ENCODE measurements around the gene FBXO10. TPM values are rescaled to one million over a fixed set of nuclear protein-coding genes. Genes with fewer than 3 reads are reported as not detected.

The FBXO10 gene
- total and polyA plus RNA-seq, 2 experiments from 2014 or later = 3.4 to 13.4 TPM

- peaks cover 31% of the 10 kb centered on the region for H3K36me3 Mint-ChIP-seq (ENCODE audit: low read depth)
- H3K27ac Mint-ChIP-seq = no peak overlapping the region
- peaks cover 29% of the 10 kb centered on the region for H3K9me3 Mint-ChIP-seq
- peaks cover 33% of the 10 kb centered on the region for H3K4me1 Mint-ChIP-seq
- Histone ChIP-seq H3K9me2 (ENCODE audit: insufficient read depth) (no peaks in the 10 kb centered on the region), H3K27ac (ENCODE audit: low read depth) (no peak overlapping the region), H3F3A (replicated peaks; ENCODE audit: low read depth) (no peaks in the 10 kb centered on the region), H2AFZ (no peak overlapping the region), H3K4me3 (no peak overlapping the region), H3K27me3 (ENCODE audit: insufficient read depth) (no peaks in the 10 kb centered on the region), H4K20me1 (replicated peaks; ENCODE audit: insufficient read depth) (0 out of 2 replicates have a peak, but pooled peaks cover 3% of the 10 kb centered on the region), H3K36me3 (ENCODE audit: insufficient read depth) (no peaks in the 10 kb centered on the region; the same call in 1 of the 2 replicates), H3K79me2 (replicated peaks; ENCODE audit: insufficient read depth) (peaks cover 9% of the 10 kb centered on the region), H3K4me1 (ENCODE audit: insufficient read depth) (peaks cover 17% of the 10 kb centered on the region), H3K4me2 (no peak overlapping the region)
- ATAC-seq = no peak
- H3K4me3 Mint-ChIP-seq = no peak overlapping the region
- DNase-seq (ENCODE audit: low spot score) = no peak
- peaks cover 9% of the 10 kb centered on the region for H3K27me3 Mint-ChIP-seq (ENCODE audit: insufficient read depth, low read depth, poor library complexity)
- no peak for TF ChIP-seq EZH2 (IDR thresholded peaks at IDR 0.05; ENCODE audit: low read depth, unreplicated experiment)
- TF ChIP-seq JUNB (IDR thresholded peaks at IDR 0.05; ENCODE audit: unreplicated experiment) = no peak
- no peak for TF ChIP-seq CTCF (conservative IDR thresholded peaks at IDR 0.05; ENCODE audit: low read depth in 2 of 2)
- no peak for TF ChIP-seq REST (IDR thresholded peaks at IDR 0.05; ENCODE audit: unreplicated experiment)
- TF ChIP-seq CREB1 (CRISPR knock-in tag; IDR thresholded peaks at IDR 0.05; ENCODE audit: low read depth) = no peak
- TF ChIP-seq NANOG (IDR thresholded peaks at IDR 0.05; ENCODE audit: borderline replicate concordance) = no peak
- TF ChIP-seq ETS1 (IDR thresholded peaks at IDR 0.05) = no peak
- TF ChIP-seq ZNF114 (CRISPR knock-in tag; IDR thresholded peaks at IDR 0.05) = no peak
- no peak for TF ChIP-seq STAT1 (IDR thresholded peaks at IDR 0.05; ENCODE audit: unreplicated experiment)
- TF ChIP-seq ZNF462 (CRISPR knock-in tag; IDR thresholded peaks at IDR 0.05) = no peak
- no peak for TF ChIP-seq POLR2AphosphoS5 (IDR thresholded peaks at IDR 0.05; ENCODE audit: low read depth)
- no peak for TF ChIP-seq ZNF331 (CRISPR knock-in tag; IDR thresholded peaks at IDR 0.05; ENCODE audit: low read depth)
- no peak for TF ChIP-seq EZH2phosphoT487 (IDR thresholded peaks at IDR 0.05; ENCODE audit: unreplicated experiment)
These were observed 13.4 kb downstream of the FBXO10 start for GRCh38 chr9:37562826-37563225.

Measured in GM23338 (cell line).